ENCODE results near the gene CDADC1.
A peak's percentile ranks its signal among the peaks of the same experiment; 100 is the strongest.
"Not testable (repeated sequence)": the region's sequence is repeated elsewhere in the genome, so short reads cannot be mapped to it uniquely, and the experiment has no call there.

CDADC1 gene

GRCh38 chr13:49240017-49240416 lies 7.7 kb upstream of the CDADC1 start:
- DNase-seq = peak; percentile 35

DNA sequence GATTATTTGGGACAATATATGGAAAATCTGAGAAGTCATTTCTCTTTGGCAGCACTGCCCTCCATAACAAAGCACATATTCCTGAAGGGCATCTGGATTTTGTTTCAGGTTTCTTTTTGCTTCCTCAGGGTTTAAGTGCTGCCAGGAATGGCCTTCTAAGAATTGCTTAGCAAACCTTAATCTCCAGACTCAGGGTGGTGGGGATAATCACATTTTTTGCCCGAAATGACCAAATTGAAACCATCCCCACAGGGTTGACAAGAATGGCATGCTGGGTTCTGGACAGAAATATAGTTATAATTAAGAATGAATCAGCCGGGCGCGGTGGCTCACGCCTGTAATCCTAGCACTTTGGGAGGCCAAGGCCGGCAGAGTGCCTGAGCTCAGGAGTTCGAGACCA lies 6.4 kb upstream of the CDADC1 start:
- DNase-seq = no peak

DNA sequence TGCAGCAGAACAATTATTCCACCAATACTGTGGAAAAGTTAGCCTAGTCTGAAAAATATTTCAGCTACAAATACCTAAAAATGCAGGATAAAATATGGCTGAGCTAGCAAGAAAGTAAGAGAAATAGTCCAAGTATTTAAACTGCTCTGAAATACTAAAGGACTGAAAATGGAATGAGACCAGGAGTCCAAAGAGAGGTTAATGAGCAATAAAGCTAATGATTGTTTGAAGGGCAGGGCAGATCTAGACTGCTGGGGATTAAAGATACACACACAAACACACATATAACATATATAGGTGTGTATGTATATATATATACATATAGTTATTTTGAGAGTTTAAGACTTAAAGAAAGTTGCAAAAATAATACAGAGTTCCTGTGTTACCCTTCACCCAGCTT lies 2.6 kb upstream of the CDADC1 start:
- DNase-seq = no peak

- no peak for DNase-seq
Observed at GRCh38 chr13:49246850-49247642, 679 bp upstream of the CDADC1 start.

GRCh38 chr13:49248622-49249002 lies 887 bp downstream of the CDADC1 start:
- peak; percentile 22 for DNase-seq

- DNase-seq = no peak
Observed at GRCh38 chr13:49251326-49251725, 3.6 kb downstream of the CDADC1 start.

GRCh38 chr13:49253310-49253709 lies 5.6 kb downstream of the CDADC1 start:
- no peak for DNase-seq

DNA sequence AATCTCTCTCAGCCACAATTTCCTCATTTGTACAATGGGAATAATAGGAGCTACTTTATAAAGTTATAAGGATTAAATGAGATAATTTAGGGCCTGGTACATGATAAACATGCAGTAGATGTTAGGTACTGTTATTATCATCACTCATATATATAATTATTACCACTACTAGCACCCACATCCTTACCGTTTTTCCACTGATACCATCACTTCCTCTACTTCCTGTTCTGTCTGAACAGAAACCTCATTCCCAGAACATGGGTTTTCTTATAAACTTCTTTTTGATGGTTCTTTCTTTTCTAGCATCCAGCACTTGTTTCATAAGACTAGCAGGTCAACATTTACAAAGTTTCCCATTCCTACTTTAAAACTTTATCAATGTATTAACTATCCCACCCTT lies 6.3 kb downstream of the CDADC1 start:
- DNase-seq = no peak

GRCh38 chr13:49256841-49257240 lies 9.1 kb downstream of the CDADC1 start:
- DNase-seq = no peak

DNA sequence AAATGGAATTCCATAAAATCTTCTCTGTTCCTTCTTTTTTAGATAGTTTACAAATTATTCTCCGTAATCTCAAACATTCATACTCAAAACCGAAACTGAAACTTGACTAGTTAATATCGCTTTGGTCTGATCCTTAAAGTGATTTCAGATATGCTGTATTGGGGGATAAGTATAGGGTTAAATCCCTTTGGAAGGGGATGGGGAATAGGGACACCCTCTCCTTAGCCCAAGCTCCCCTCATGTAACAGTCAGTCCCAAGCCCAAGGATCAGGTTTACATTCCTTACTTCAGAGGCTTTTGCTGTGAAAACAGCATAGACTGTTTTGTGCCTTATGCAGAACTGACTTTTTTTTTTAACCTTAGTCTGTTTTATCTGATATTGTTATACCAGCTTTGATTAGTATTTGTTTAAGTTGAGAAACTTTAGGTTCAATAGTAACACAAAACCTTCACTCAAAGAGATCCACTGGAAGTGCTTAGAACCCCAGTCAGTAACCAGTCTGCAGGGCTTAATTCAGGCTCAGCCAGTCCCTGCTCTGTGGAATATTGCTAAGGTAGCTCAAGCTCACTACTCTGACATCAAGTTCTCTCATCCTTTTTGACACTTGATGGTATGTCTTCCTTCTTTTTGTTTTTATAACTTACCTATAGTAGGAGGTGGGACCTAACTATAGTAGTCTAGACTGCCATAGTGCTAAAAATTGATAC lies 10.5 kb downstream of the CDADC1 start:
- peak; percentile 21 for DNase-seq

GRCh38 chr13:49259586-49259985 lies 11.9 kb downstream of the CDADC1 start:
- no peak for DNase-seq

DNA sequence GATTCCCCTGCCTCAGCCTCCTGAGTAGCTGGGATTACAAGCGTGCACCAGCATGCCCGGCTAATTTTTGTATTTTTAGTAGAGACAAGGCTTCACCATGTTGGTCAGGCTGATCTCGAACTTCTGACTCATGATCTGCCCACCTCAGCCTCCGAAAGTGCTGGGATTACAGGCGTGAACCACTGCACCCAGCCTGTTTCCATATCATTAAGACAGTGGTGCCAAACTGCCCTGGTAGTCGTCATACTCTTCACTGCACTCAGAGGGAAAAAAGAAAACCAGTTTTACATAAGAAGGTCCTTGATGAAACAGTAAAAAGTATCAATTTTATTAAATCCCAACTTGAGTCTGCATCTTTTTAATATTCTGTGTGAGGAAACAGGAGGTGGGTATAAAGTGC lies 14.9 kb downstream of the CDADC1 start:
- DNase-seq = no peak

DNA sequence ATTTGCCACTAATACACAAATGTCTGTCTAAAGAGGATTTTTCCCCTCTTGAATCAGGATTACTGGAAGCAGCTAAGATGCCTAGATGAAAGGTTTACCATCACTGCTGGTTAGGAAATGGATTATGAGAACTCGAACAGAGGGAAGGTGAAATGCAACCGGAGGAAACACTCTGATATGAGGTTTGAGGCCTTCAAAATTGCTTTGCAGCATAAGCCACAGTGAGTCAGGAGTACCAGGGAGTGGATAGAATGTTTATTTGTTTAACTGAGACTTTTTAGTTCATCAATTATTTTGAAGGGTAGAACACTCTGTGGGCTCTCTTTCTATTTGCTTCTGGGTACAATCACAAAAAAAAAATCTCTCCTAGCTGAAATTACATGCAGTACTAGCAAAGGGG lies 18.1 kb downstream of the CDADC1 start:
- DNase-seq = no peak

DNA sequence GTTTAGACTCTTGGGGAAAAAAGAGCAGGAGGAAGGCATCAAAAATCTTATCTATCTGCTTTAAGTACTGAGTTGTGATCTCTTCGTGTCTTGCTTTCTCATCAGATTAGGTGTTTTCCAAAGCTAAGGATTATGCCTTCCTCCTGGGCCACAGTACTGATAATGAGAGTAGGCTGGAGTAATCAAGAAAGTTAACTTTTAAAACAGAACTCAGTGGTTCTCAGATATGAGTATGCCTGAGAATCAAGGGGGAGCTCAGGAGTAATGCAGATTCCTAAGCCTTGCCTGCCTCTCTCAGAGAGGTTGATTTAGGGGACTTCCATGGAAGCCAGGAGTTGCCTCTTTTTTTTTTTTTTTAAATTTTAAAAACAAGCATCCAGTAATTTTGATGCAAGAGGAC lies 23.5 kb downstream of the CDADC1 start:
- DNase-seq = no peak

DNA sequence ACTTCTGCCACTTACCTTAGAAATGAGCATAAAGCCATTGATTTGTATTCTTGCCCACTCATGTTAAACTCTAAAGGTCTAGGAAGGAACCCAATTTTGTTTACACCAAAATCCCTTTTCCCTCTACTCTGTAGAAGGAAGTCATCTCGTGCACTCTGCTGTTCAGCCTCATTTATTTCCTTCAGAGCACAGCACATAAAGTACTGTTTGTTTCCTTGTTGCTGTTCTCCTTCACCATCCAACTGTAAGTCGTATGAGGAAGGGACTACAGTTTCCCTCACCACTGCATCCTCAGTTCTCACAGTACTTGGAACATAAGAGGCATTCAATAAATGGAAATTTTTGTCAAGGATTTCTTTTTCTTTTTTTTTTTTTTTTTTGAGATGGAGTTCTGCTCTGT lies 24.6 kb downstream of the CDADC1 start:
- no peak for DNase-seq

DNA sequence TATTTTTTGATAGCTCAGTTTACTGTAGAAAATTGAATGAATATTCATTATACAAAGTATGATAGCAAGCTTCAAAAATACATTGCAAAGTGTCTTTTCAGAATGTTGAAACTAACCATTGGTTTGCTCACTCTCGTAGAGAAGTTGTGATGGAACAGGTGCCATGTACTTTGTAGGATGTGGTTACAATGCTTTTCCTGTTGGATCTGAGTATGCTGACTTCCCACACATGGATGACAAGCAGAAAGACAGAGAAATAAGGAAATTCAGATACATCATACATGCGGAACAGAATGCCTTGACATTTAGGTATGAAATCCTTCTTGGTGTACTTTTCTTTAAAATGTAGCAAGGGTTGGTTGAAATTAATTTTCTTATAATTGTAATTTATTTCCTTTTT lies 30.5 kb downstream of the CDADC1 start:
- DNase-seq = no peak

- DNase-seq = no peak
Observed at GRCh38 chr13:49279112-49279511, 31.4 kb downstream of the CDADC1 start.

GRCh38 chr13:49279885-49280284 lies 32.2 kb downstream of the CDADC1 start:
- DNase-seq = no peak

- DNase-seq = no peak
Observed at GRCh38 chr13:49287995-49288394, 40.3 kb downstream of the CDADC1 start.

DNA sequence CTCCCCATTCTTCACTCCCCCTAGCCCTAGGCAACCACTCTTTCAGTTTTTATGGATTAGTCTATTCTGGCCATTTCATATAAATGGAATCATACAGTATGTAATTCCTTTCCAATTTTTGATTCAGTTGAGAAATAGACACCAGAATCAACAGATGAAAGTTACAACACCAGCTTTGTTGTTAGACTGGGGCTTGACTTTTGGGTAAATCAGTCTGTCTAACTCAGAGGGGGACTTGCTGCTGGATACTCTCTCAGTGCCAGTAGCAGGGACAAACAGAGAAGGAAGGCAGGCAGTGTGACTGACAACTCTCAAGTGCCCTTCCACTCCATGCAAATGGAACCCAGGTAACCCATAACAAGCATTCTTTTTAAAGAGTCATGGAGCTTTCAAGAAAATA lies 40.7 kb downstream of the CDADC1 start:
- no peak for DNase-seq

GRCh38 chr13:49292742-49293486 lies 45.2 kb downstream of the CDADC1 start:
- DNase-seq = no peak

- not testable (repeated sequence) for DNase-seq
Observed at GRCh38 chr13:49294723-49295122, 47.0 kb downstream of the CDADC1 start.

- no peak for DNase-seq
Observed at GRCh38 chr13:49295244-49295643, 47.5 kb downstream of the CDADC1 start.

DNA sequence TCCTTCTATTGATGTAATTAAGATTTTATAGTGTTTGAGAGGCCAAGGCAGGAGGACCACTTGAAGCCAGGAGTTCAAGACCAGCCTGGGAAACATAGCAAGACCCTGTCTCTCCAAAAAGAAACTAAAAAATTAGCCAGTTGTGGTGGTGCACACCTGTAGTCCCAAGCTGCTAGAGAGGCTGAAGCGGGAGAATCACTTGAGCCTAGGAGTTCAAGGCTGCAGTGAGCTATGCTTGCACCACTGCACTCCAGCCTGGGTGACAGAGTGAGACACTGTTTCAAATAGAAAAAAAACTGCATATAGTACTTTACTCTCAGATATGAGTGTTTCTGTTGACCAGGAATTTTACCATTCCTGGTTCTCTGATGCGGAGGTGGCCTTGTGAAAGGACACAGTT lies 48.9 kb downstream of the CDADC1 start:
- no peak for DNase-seq

Measured in central memory CD4-positive, alpha-beta T cell (primary cell).